COLO668 (cell line): Measurements from ENCODE around the gene HIVEP3.

ENCODE experiments used
- DNase-seq: peaks from one replicate; lab custom pipeline; 2025; ENCODE audit not compliant: unreplicated experiment; lab: John Stamatoyannopoulos, UW

HIVEP3 gene

DNA sequence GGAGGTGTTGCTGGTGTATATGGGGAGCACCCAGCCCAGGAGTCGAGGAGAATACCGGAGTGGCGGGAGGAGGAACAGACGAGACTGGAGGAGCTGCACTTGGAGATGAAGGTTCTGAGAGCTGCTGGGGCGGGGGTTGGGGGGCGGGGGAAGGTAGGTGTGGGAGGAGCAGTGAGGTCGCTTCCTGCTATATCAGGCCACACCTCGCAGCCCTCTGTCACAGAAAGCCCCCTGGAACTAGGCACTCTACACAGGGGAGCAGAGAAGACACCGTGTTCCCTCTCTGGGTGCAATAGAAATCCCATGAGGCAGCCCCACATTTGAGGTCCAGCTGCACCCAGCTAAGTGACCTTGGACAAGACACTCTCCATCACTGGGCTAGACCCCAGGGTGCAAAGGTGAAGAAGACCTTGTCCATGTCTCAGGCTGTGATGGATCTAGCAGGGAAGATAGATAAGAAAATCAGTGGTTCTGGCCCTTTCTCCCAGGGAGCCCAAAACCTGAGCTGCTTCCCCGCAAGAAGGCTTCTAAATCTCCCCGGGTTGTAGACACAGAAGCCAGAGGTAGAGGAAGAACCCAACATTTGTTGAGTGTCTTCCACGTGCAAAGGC lies 278.5 kb downstream of the HIVEP3 start:
- DNase-seq: no peak

DNA sequence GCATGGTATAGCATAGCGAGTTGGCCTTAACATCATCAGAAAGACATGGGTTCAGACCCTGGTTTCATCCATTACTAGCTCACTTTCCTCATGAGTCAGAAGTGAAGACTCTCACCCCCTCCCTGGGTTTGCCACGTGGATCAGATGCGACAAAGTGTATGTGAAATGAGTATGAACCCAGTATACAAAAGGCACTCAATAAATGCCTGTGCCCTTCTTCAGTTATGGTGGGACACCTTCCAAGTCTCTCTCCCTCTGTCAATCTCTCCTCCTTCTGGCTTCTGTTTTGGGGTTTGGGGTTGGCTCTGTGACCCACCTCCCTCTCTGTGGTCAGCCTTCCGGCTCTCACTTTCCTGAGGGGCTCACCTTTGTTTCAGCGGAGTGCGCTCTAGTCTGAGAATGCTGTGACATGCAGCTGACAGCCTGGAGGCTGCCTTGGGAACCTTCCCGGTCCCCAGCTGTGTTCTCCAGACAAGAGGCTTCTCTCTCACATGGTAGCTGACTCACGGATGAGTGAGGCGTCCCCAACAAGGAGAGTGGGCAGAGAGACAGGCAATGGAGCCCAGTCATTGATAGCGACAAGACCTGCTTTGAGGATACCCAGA lies 279.3 kb downstream of the HIVEP3 start:
- no peak for DNase-seq

DNA sequence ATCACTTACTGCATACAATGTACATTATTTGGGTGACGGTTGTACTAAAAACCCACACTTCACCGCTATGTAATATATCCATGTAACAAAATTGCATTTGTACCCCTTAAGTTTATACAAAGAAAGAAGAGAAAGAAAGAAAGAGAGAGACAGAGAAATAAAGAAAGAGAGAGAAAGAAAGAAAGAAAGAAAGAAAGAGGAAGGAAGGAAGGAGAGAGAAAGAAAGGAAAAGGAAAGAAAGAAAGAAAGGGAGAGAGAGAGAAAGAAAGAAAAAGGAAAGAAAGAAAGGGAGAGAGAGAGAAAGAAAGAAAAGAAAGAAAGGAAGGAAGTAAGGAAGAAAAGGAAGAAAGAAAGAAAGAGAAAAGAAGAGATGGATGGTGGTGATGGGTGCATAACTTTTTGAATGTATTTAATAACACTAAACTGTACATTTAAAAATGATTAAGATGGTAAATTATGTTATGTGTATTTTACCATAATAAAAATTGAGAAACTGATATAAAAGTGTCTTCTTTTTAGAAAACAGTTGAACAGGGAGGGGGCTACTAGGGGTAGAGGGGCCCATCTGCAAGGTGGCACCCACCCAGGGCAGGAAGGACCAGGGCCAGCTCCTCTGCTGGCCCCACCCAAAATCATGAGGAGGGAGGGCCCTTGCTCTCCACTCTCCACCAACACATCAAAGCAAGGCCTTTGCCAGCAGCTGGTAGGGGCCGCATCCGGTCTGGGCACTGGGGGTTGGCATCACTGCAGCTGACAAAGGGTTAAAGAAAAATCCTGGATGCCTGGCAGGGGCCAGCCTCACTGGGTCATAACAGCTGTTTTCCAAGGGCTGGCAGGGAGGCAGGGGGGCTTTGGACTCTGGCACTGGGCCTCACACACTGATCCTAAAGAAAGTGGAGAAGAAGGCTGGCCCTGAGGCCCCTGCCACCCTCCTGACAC lies 280.4 kb downstream of the HIVEP3 start:
- DNase-seq: no peak

DNA sequence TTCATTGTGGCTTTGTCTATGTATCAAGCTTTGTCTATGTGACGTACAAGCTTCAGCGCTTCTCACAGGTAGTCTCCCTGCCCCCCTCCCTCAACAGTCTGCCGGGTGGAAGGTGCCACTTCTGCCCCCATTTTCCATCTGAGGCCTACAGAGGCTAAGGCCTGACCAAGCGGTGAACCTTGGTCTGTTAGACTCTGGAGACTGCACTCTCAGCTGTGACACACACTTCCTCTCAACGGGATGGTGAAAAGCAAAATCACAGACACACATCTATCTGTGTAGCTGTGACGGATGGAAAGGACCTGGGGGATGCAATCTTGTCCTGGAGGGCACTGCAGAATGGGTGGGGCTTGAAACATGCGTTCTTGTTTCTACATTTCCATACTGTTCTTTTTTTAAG lies 281.4 kb downstream of the HIVEP3 start:
- no peak for DNase-seq

DNA sequence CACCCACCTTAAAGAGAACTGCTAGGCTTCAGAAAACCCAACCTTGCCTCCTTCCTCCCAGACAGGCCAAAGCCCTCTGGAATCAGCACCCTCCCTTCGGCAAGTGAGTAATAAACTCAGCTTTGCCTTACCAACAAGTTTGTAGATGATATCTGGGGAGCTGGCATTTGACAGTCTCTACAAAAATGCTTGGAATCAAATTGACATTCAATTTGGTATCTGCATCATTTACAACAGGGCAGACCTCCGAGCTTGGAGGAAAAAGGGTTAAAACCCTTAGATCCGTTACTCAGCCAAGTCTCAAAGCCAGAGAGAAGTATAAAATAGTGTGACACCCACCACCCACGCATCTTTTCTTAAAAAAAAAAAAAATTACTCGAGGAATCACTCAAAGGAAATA lies 285.0 kb downstream of the HIVEP3 start:
- DNase-seq: no peak

DNA sequence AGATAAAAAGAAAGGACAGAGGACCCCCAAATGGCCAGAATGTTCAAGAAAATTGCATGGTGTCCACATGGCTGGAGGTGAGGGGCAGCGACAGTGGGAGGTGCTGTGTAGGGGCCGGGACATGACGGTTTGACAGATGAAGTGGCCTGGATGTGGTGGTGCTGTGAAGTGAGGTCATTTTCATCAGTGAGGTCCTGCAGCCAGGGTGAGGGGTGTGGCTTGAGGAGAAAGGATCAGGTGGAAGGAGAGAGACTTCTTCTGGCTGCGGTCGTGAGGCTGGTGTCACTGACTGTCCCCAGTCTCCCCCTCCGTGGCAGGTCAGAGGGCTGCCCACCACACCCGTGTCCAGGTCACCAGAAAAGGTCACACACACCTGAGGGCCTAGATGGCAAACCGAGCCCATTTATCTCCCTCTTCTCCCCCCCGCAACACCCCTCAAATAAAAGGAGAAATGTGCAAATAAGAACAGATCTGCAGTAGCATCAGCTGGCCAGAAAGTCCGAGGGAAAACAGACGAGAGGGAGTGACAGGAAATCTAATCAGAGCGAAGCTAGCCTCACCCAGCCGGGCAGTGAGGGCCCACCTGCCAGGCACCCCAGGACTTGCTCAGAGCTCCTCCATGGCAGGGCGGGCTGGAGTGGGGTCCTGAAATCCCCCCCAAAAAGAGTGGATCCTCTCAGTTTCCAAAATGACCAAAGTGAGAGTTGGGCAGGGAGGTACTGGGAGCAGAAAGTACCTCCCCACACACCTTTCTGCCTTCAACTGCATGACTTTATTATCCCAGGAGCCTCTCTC lies 285.7 kb downstream of the HIVEP3 start:
- no peak for DNase-seq

DNA sequence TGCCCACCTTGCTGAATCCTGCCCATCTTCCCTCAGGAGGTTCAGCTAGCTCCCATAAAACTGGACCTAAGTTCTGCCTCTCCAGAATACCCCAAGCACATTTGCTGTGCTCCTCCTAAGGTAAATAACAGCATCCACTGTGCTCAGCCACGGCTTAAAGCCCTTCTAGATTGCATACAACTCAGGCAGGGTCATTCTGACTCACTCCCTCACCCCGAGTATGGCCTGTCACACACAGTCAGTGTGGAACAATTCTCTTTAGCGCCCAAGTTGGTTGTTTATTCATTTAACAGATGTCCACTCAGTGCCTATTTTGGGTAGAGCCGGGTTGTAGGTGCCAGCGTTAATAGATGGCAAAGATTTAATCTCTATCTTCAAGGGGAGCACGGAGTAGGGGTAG lies 286.8 kb downstream of the HIVEP3 start:
- no peak for DNase-seq

DNA sequence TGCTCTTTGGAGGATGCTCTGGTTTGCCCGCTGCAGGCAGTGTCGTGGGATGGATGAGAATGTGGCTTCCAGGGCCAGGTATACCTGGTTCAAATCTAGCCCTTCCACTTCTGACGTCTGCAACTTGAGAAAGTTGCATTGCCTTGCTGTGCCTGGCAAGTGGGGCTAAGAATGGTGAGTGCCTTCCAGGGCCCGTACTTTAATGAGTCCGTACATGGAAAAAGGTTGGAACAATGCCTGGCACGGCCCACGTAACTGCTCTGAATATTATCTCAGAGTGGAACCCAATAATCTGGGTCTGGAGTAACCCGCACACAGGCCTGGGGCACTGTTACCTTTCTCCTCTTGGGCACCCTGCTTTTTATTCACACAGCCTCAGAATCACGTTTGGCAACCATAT lies 287.6 kb downstream of the HIVEP3 start:
- DNase-seq: no peak

DNA sequence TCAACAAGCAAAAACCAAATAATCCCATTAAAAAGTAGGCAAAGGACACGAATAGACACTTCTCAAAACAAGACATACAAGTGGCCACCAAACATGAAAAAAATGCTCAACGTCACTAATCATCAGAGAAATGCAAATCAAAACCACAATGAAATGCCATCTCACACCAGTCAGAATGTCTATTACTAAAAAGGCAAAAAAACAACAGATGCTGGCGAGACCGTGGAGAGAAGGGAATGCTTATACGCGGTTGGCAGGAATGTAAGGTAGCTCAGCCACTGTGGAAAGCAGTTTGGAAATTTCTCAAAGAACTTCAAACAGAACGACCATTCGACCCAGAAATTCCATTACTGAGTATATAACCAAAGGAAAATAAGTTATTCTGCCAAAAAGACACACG lies 289.2 kb downstream of the HIVEP3 start:
- no peak for DNase-seq

DNA sequence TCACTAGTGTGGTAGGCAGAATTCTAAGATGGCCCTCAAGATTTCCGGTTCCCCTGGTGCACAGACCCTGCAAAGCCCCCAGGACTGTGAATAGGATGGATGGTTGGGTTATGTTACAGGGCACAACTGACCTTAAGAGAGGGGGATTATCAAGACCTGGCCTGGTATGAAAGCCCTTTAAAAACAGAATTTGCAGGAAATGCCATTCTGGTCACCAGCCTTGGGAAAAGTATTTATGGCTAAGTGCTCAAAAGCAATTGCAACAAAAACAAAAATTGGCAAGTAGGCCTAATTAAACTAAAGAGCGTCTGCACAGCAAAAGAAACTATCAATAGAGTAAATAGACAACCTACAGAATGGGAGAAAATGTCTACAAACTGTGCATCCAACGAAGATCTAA lies 289.6 kb downstream of the HIVEP3 start:
- no peak for DNase-seq

DNA sequence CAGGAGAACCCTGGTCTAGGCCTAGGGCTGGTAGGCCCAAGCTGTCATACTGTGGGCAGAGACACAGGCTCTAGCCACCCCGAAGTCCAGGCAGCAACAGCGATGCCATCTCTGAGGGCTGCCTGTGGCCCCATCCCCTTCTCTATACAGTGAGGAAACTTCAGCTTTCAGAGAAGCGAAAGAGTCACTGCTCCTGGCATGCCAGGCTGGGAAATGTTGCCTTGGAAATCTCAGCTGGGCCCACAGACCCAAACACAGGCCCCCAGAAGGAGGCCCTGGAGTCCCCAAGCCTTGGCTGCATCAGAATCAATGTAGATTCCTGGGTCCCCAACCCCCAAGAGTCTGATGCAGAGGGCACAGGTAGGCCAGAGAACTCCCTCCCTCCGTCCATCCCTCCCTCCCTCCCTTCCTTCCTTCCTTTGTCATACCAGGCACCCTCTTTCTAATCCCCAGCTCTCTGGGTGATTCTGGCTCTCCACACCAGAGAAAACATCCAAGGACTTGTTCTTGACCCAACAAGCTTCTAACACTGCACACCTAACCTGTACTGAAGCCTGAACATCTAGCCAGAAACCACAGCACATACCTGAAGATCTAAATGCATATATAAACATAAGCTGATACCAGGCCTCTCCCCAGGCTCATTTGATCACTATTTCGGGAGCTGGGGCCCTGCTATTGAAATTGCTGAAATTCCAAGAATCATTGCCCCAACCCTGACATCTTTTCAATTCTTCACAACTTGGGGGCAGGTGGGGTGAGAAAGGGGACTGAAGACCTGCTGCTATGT lies 291.0 kb downstream of the HIVEP3 start:
- no peak for DNase-seq

DNA sequence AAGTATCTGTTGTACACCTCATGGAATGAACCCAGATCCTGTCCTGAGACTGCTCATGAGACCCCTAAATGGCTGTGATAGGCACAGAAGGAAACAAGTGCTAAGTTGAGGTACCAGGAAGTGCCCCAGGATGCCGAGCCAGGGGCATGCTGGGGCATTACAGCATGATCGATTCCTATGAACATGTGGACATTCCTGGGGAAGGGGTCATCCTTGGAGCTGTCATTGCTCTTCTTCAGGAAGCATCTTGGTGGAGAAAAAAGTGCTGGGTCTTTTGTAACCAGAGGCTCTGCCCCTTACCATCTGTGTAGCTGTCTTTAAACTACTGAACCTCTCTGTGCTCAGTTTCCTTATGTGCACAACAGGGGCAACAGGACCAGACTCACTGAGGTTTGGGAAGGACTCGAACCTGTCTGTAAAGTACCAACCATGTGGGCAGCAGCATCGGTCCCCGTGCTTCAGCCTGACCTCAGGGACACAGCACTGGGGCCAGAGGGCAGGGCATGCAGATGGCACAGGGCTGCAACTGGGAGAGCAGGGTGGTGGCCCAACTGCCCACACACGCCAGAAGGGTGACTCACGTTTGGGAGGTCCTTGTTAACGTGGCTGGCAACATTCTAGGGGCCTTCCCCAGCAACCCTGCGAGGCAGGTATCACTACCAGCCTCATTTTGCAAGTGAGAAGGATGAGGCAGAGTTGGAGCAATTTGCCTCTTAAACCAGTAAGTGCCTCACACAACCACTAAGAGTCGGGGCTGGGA lies 291.9 kb downstream of the HIVEP3 start:
- DNase-seq: no peak

DNA sequence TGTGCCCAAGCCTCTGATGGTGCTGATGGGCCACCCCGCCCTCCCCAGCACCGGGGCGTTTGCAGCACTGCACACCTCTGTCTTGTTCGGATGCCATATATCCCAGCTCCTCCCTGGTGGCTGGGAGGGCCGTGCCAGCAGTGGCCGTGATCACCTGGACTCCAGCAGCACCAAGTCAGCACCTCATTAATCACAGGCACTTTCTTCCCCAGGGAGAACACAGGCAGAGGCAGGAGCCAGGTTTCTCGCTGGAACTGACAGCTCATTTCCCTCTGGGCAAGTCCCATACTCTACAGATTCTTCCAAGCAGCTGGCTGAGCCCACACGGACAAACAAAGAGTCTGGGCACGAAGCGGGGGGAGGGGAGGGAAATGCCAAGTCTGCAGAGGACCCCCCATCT lies 292.6 kb downstream of the HIVEP3 start:
- DNase-seq: peak; percentile 86

DNA sequence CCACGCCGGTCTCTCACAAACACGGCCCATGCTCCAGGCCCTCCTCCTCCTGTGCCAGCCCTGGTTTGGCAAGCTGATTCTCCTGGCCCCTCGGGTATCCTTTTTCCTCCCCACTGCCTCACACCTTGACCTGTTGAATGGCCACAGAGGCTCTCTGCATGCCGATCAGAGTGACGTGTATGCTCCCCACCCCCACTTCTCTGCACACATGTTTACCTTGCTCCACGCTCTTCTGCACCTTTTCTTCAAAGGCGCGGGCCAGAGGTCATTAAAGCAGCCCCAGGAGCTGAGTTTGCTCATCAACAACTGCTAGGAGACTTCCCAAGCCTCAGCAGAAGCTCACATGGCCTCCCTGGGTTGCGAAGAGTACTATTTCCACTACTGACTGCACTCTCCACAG lies 295.0 kb downstream of the HIVEP3 start:
- DNase-seq: peak; percentile 82

DNA sequence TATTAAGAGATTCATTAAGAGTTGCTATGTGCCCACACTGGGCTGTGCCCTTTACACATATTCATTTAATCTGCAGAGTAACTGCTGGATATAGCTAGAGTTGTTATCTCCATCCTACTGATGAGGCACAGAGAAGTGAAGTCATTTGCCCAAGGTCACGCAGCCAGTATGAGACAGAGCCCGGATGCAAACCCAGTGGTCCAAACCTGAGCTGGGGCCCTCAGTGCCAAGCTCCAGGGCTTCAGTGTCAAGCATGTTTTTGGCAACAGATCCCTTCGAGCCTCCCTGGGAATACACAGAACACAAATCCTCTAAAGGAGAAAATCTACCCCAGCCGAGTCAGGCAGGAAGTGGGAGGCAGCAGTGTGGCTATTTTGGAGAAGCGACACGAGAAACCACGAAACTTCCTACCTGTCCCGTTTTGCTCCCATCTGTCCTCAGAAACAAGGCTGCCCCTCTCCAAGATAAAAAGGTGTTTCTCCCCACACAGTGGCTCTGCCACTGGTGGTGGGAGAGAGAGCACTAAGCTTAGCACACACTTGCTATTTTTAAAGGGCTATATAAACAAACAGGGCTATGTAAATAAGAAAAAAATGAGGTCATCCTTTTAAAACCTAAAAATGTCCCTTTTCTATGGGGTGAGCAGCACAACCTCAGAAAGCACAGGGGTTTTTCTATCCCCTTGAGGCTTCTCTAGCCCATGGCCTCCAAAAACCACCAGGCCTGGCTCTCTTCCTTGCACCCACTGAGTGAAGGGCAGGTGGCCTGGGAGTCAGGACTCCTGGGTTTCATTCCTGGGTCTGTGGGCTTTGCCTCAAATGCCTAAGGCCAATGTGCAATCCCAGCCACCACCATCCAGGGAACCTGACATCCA lies 295.6 kb downstream of the HIVEP3 start:
- DNase-seq: peak; percentile 51

DNA sequence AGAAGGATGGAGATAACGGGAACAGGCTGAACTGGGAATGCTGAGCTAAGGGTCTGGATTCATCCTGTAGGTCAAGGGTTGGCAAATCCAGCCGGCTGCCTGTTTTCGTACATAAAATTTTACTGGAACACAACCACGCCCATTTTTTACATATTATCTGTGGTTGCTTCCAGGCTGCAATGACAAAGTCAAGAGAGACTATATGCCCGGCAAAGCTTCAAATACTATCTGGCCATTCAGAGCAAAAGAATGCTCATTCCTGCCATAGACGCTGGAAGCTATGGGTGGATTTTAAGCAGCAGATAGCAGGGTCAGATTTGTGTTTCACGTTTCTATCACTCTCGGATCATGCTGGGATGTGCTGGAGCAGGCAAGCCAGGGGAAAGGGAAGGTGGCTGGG lies 296.3 kb downstream of the HIVEP3 start:
- no peak for DNase-seq

DNA sequence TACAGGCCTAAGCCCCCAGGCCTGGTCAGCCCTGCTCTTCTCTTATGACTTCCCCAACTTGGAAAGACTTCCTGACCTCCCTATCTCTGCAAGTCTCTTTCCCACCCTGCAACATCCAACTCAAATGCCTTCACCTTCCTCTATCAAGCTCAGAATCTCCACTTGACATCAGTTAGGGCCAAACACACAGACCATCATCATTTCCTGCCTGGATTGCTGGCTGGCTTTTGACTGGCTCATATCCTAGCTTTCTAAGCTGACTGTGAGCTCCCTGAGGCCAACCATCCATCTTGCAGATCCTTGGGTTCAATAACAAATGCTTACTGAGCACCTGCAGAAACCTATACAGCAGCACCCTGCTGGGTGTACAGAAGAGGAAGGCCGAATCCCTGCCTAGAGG lies 296.9 kb downstream of the HIVEP3 start:
- DNase-seq: no peak

DNA sequence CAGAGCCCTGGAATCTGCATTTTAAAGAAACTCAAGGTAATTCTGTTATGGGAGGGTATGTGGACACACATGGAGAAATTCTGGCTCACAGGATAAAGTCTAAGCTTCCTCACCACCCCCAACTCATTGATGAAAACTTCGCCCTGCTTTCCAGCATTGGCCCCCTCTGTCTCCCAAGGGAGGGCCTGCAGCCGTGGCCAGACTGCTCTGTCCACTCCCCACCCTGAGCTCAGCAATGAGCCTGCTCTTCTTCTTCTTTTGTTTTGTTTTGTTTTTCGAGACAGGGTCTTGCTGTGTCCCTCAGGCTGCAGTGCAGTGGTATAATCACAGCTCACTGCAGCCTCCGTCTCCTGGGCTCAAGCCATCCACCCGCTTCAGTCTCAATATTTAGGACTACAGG lies 297.5 kb downstream of the HIVEP3 start:
- DNase-seq: no peak
